A549 (cell line): ENCODE results near the gene TNIP3. TPM values are rescaled to one million over a fixed set of nuclear protein-coding genes. Genes with fewer than 3 reads are reported as not detected.

Experiments
- ATAC-seq, 2 experiments: fragments of 200-7000 bp in 1 of 2; fragments of >200 bp in 1 of 2; cut with Nextera tagmentation in 1 of 2; cut with Tn5 transposase in 1 of 2; 3 replicates each; pipeline versions ENCODE4 v1.8.0 to v1.9.1; 2018 to 2020; ENCODE audit warnings: mild to moderate bottlenecking in 1 of 2, moderate library complexity in 1 of 2
- CTCF ChIA-PET: fragments of 300-600 bp; sonication (Branson Sonifier 250); formaldehyde crosslinking; extraction: SDS; loops from one replicate; lab custom pipeline; 2021; ENCODE audit warnings: antibody characterized with exemption, inconsistent platforms; lab: Yijun Ruan, JAX
- POLR2A ChIA-PET: fragments of 350-600 bp; formaldehyde crosslinking; extraction: SDS; loops from one replicate; lab custom pipeline; 2021; ENCODE audit warnings: antibody characterized with exemption, inconsistent platforms; lab: Yijun Ruan, JAX
- DNase-seq, 2 experiments: peaks; one replicate each; pipeline versions ENCODE4 v3.0.0 to v3.0.0-alpha.2; 2011 to 2016; ENCODE audit warnings: low read depth in 1 of 2, low spot score in 1 of 2
- FAIRE-seq: peaks from 2 replicates; lab custom pipeline; 2011; peaks lifted over from hg19 to GRCh38; lab: Jason Lieb, UNC
- H3K27ac ChIP-seq, 2 experiments: fragments of >200 bp; sonication (Bioruptor Twin); formaldehyde crosslinking; 3 replicates each; pipeline ENCODE4 v1.5.1; 2016 to 2017
- H3K4me1 ChIP-seq: fragments of >200 bp; sonication (Bioruptor Twin); formaldehyde crosslinking; 3 replicates; pipeline ENCODE4 v1.6.1; 2016
- H3K4me2 ChIP-seq: fragments of >200 bp; sonication (Bioruptor Twin); formaldehyde crosslinking; 3 replicates; pipeline ENCODE4 v1.6.1; 2016
- H3K4me3 ChIP-seq: fragments of >200 bp; sonication (Bioruptor Twin); formaldehyde crosslinking; 3 replicates; pipeline ENCODE4 v1.5.1; 2016
- H3K9me3 ChIP-seq: fragments of >200 bp; sonication (Bioruptor Twin); formaldehyde crosslinking; 3 replicates; pipeline ENCODE4 v1.6.1; 2016
- CBX2 ChIP-seq: fragments of 200-600 bp; sonication (generic); IDR thresholded peaks from 2 replicates; pipeline ENCODE4 v1.6.1; 2016; ENCODE audit warnings: low read depth, mild to moderate bottlenecking, borderline replicate concordance
- CBX8 ChIP-seq: fragments of 200-600 bp; sonication (generic); IDR thresholded peaks from 2 replicates; pipeline ENCODE4 v1.6.1; 2016
- CHD2 ChIP-seq: fragments of 150-350 bp; IDR thresholded peaks from 2 replicates; pipeline ENCODE4 v1.6.1; 2014; ENCODE audit warnings: low read length; ENCODE audit not compliant: partially characterized antibody
- E2F6 ChIP-seq: IDR thresholded peaks from 2 replicates; pipeline ENCODE4 v1.6.1; 2012; ENCODE audit warnings: low read depth, borderline replicate concordance
- ESRRA ChIP-seq: fragments of 150-350 bp; IDR thresholded peaks from 2 replicates; pipeline ENCODE4 v1.6.1; 2014; ENCODE audit warnings: mild to moderate bottlenecking, low read length, borderline replicate concordance
- FOSL2 ChIP-seq, 2 experiments: fragments of 450-650 bp in 1 of 2; fragments of >200 bp in 1 of 2; sonication (Bioruptor Twin) in 1 of 2; formaldehyde crosslinking; IDR thresholded peaks; 2 replicates each; pipeline versions ENCODE4 v1.5.0 to v1.6.1; 2016 to 2020; ENCODE audit warnings: mild to moderate bottlenecking in 1 of 2, moderate library complexity in 1 of 2
- JUNB ChIP-seq: fragments of >200 bp; sonication (Bioruptor Twin); formaldehyde crosslinking; IDR thresholded peaks from 2 replicates; pipeline ENCODE4 v1.6.1; 2016
- KDM1A ChIP-seq: fragments of 200-600 bp; sonication (generic); IDR thresholded peaks from 2 replicates; pipeline ENCODE4 v1.6.1; 2016; ENCODE audit warnings: low read depth, mild to moderate bottlenecking
- MAZ ChIP-seq: fragments of 150-350 bp; IDR thresholded peaks from 2 replicates; pipeline ENCODE4 v1.6.1; 2014; ENCODE audit warnings: antibody characterized with exemption, low read depth, low read length, borderline replicate concordance
- POLR2A ChIP-seq: IDR thresholded peaks from 2 replicates; pipeline ENCODE4 v1.6.1; 2012; ENCODE audit warnings: mild to moderate bottlenecking, low read length
- RARB ChIP-seq: fragments of 250-450 bp; sonication (Bioruptor Pico); IDR thresholded peaks from 2 replicates; pipeline ENCODE4 v1.8.0; 2021; ENCODE audit warnings: mild to moderate bottlenecking, moderate library complexity
- RCOR1 ChIP-seq: fragments of 150-350 bp; IDR thresholded peaks from 2 replicates; pipeline ENCODE4 v1.6.1; 2014; ENCODE audit warnings: antibody characterized with exemption, low read length, low read depth
- REST ChIP-seq: fragments of 200-600 bp; sonication (generic); IDR thresholded peaks from 2 replicates; pipeline ENCODE4 v1.6.1; 2016; ENCODE audit warnings: antibody characterized with exemption, mild to moderate bottlenecking, moderate library complexity
- RNF2 ChIP-seq: fragments of 200-600 bp; sonication (generic); IDR thresholded peaks from 2 replicates; pipeline ENCODE4 v1.6.1; 2016; ENCODE audit warnings: low read depth, mild to moderate bottlenecking, antibody characterized with exemption, moderate library complexity, borderline replicate concordance
- SREBF2 ChIP-seq: fragments of 450-650 bp; IDR thresholded peaks from 2 replicates; pipeline ENCODE4 v1.6.1; 2014; ENCODE audit warnings: mild to moderate bottlenecking, moderate library complexity
- TFCP2L1 ChIP-seq: fragments of 250-450 bp; sonication (Bioruptor Pico); IDR thresholded peaks from 2 replicates; pipeline ENCODE4 v1.5.0; 2021; ENCODE audit warnings: mild to moderate bottlenecking
- TP53 ChIP-seq: fragments of 250-450 bp; sonication (Bioruptor Pico); IDR thresholded peaks from 2 replicates; pipeline ENCODE4 v1.5.0; 2021; ENCODE audit warnings: mild to moderate bottlenecking, moderate library complexity
- ZFP36 ChIP-seq: fragments of 450-650 bp; IDR thresholded peaks from 2 replicates; pipeline ENCODE4 v1.6.1; 2014; ENCODE audit warnings: borderline replicate concordance; ENCODE audit not compliant: partially characterized antibody
- ZSCAN20 ChIP-seq: fragments of 250-450 bp; sonication (Bioruptor Pico); IDR thresholded peaks from 2 replicates; pipeline ENCODE4 v1.8.0; 2022; ENCODE audit warnings: mild to moderate bottlenecking, moderate library complexity
- WGBS: methylation state at CpG from one replicate; pipeline ENCODE4 v1.1.6; 2017; ENCODE audit errors: missing lambda C conversion rate; 5-methylcytosine and 5-hydroxymethylcytosine counted together
- polyA plus RNA-seq, 4 experiments: library from polyadenylated mRNA; depleted of rRNA in 3 of 4; stranded (reverse); fragments of >200 nt; fragmentation: RNase III in 1 of 4; extraction: RNeasy Plus Mini Kit Qiagen cat#74134 plus additional on column Dnase treatment in 1 of 4; gene quantifications; 2 replicates in 3 of 4; 3 replicates in 1 of 4; pipeline ENCODE4 v1.2.3, GENCODE V29; 2011 to 2017
- TF ChIP-seq, protein P1 (sequence below): fragments of >200 bp; sonication (Bioruptor Twin); formaldehyde crosslinking; IDR thresholded peaks from 3 replicates; pipeline ENCODE4 v1.6.1; 2016
- TF ChIP-seq, protein P2 (sequence below): fragments of >200 bp; sonication (Bioruptor Twin); formaldehyde crosslinking; IDR thresholded peaks from 3 replicates; pipeline ENCODE4 v1.5.1; 2016
- TF ChIP-seq, protein P3 (sequence below): IDR thresholded peaks from 2 replicates; pipeline ENCODE4 v1.6.1; 2012

Gene TNIP3
- polyA plus RNA-seq, 2 of the 4 experiments (the other 2 are of a cell fraction) = 0.46 to 0.58 TPM

GRCh38 chr4:121183989-121184388 is 19.9 kb upstream of the TNIP3 start:
- FAIRE-seq (no peak), ATAC-seq (no peak), DNase-seq (no peak)
- no peak overlapping the region for H3K27ac ChIP-seq
- H3K4me2 ChIP-seq = no peak overlapping the region
- CTCF ChIA-PET = interaction anchor here (0.8 to 1.9 kb wide), 2 partner anchors 9 to 22 kb away, joined by 3 to 9 read pairs; no protein-coding TSS in a partner anchor
- no peak overlapping the region for H3K4me3 ChIP-seq
- H3K4me1 ChIP-seq = no peaks in the 10 kb centered on the region
- POLR2A ChIA-PET = no interaction called here
- 56% methylated on average over 1 of the region's 1 CpG for WGBS
- no peak for TF ChIP-seq ESRRA
- TF ChIP-seq TFCP2L1 = no peak
- no peak for TF ChIP-seq MAZ
- H3K9me3 ChIP-seq = no peaks in the 10 kb centered on the region

DNA sequence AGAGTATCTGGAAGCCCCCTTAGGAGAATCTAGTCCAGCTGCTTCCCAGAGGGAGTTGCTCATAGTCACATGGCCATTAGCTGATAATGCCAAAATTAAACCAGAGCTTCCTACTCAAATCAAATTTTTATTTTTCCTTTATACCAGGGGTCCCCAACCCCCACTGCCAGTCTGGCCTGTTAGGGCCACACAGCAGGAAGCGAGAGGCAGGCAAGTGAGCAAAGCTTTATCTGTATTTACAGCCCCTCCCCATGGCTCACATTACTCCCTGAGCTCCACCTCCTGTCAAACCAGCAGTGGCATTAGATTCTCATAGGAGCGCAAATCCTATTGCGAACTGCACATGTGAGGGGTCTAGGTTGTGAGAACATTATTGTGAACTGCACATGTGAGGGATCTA is 19.2 kb upstream of the TNIP3 start:
- H3K9me3 ChIP-seq = no peaks in the 10 kb centered on the region
- ChIA-PET POLR2A (no interaction called here), CTCF (interaction anchor here (1.9 kb wide), 1 partner anchor 9 kb away, joined by 9 read pairs; no protein-coding TSS in a partner anchor)
- no peak overlapping the region for H3K4me2 ChIP-seq
- H3K4me3 ChIP-seq = no peak overlapping the region
- no peak for ATAC-seq
- no peaks in the 10 kb centered on the region for H3K4me1 ChIP-seq
- no peak for FAIRE-seq
- WGBS = 79% methylated on average over 3 of the region's 3 CpGs
- TF ChIP-seq TP53 (CRISPR knock-in tag) = no peak
- no peak for TF ChIP-seq CBX2
- TF ChIP-seq SREBF2 = no peak
- TF ChIP-seq ZFP36 = no peak
- TF ChIP-seq RCOR1 = no peak
- no peak for TF ChIP-seq RARB (CRISPR knock-in tag)
- no peak for TF ChIP-seq E2F6
- TF ChIP-seq RNF2 = no peak
- TF ChIP-seq CHD2 = no peak
- TF ChIP-seq POLR2A = no peak
- TF ChIP-seq ESRRA = no peak
- H3K27ac ChIP-seq = no peak overlapping the region
- no peak for DNase-seq

DNA sequence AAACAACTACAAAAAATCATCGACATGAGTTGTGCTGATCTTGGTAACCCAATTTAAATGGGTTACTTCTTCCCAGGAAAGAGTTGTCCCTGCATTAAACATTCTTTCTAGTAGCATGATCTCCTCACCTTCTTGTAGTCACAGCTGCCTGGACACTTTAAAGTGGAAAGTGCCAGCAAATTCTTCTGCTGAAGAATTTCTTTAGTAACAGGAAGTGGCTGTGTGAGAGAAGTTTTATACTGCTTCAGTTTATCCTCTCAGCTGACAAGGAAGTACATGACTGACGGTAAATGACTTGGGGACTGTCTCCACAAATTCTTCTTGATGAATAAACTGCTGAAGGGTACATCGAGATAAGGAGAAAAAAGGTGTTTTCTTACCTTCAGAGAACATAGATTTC is 18.2 kb upstream of the TNIP3 start:
- ATAC-seq = no peak
- POLR2A ChIA-PET = no interaction called here
- no peak for DNase-seq
- Histone ChIP-seq H3K9me3 (no peaks in the 10 kb centered on the region), H3K4me1 (no peaks in the 10 kb centered on the region), H3K4me2 (no peak overlapping the region), H3K4me3 (no peak overlapping the region), H3K27ac (no peak overlapping the region)
- TF ChIP-seq, protein P1, sequence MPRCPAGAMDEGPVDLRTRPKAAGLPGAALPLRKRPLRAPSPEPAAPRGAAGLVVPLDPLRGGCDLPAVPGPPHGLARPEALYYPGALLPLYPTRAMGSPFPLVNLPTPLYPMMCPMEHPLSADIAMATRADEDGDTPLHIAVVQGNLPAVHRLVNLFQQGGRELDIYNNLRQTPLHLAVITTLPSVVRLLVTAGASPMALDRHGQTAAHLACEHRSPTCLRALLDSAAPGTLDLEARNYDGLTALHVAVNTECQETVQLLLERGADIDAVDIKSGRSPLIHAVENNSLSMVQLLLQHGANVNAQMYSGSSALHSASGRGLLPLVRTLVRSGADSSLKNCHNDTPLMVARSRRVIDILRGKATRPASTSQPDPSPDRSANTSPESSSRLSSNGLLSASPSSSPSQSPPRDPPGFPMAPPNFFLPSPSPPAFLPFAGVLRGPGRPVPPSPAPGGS = no peak
- TF ChIP-seq TP53 (CRISPR knock-in tag) (no peak), KDM1A (no peak), FOSL2 (IDR thresholded peaks at IDR 0.05) (no peak), FOSL2 (CRISPR knock-in tag; IDR thresholded peaks at IDR 0.05) (no peak)
- CTCF ChIA-PET = no interaction called here
- no peak for FAIRE-seq
- 45% methylated on average over 3 of the region's 3 CpGs for WGBS

GRCh38 chr4:121181493-121181892 is 17.4 kb upstream of the TNIP3 start:
- H3K4me3 ChIP-seq = no peak overlapping the region
- WGBS = 47% methylated on average over 1 of the region's 1 CpG
- no peak for FAIRE-seq
- H3K4me2 ChIP-seq = no peak overlapping the region
- H3K27ac ChIP-seq = no peak overlapping the region
- ChIA-PET CTCF (no interaction called here), POLR2A (no interaction called here)
- no peaks in the 10 kb centered on the region for H3K9me3 ChIP-seq
- ATAC-seq = no peak
- H3K4me1 ChIP-seq = no peaks in the 10 kb centered on the region
- no peak for DNase-seq
- no peak for TF ChIP-seq E2F6
- no peak for TF ChIP-seq POLR2A
- no peak for TF ChIP-seq ZSCAN20 (CRISPR knock-in tag)
- no peak for TF ChIP-seq CBX8
- TF ChIP-seq JUNB = no peak
- TF ChIP-seq REST = no peak
- TF ChIP-seq, protein P2, sequence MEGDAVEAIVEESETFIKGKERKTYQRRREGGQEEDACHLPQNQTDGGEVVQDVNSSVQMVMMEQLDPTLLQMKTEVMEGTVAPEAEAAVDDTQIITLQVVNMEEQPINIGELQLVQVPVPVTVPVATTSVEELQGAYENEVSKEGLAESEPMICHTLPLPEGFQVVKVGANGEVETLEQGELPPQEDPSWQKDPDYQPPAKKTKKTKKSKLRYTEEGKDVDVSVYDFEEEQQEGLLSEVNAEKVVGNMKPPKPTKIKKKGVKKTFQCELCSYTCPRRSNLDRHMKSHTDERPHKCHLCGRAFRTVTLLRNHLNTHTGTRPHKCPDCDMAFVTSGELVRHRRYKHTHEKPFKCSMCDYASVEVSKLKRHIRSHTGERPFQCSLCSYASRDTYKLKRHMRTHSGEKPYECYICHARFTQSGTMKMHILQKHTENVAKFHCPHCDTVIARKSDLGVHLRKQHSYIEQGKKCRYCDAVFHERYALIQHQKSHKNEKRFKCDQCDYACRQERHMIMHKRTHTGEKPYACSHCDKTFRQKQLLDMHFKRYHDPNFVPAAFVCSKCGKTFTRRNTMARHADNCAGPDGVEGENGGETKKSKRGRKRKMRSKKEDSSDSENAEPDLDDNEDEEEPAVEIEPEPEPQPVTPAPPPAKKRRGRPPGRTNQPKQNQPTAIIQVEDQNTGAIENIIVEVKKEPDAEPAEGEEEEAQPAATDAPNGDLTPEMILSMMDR = no peak
- no peak for TF ChIP-seq CBX2
- TF ChIP-seq, protein P3, sequence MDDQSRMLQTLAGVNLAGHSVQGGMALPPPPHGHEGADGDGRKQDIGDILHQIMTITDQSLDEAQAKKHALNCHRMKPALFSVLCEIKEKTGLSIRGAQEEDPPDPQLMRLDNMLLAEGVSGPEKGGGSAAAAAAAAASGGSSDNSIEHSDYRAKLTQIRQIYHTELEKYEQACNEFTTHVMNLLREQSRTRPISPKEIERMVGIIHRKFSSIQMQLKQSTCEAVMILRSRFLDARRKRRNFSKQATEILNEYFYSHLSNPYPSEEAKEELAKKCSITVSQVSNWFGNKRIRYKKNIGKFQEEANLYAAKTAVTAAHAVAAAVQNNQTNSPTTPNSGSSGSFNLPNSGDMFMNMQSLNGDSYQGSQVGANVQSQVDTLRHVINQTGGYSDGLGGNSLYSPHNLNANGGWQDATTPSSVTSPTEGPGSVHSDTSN = no peak
